ACC112 (cell line): Measurements from ENCODE around the gene OBSCN.

Source experiments
- H2AFZ ChIP-seq: fragments of 200-600 bp; sonication (generic); one replicate; pipeline ENCODE4 v1.6.0; 2017; ENCODE audit warnings: antibody characterized with exemption, low read length; ENCODE audit not compliant: unreplicated experiment
- H3K27ac ChIP-seq: fragments of 200-600 bp; sonication (generic); 2 replicates; pipeline ENCODE4 v1.5.1; 2014; ENCODE audit warnings: low read depth, mild to moderate bottlenecking, antibody characterized with exemption, low read length, moderate library complexity
- H3K27me3 ChIP-seq: fragments of 200-600 bp; sonication (generic); 2 replicates; pipeline ENCODE4 v1.6.1; 2014; ENCODE audit warnings: mild to moderate bottlenecking, antibody characterized with exemption, low read length, moderate library complexity, mixed read lengths; ENCODE audit not compliant: insufficient read depth
- H3K36me3 ChIP-seq: fragments of 200-600 bp; sonication (generic); 2 replicates; pipeline ENCODE4 v1.6.1; 2016; ENCODE audit warnings: mild to moderate bottlenecking, antibody characterized with exemption, low read length, moderate library complexity, mixed read lengths; ENCODE audit not compliant: insufficient read depth
- H3K4me1 ChIP-seq: fragments of 200-600 bp; sonication (generic); one replicate; pipeline ENCODE4 v1.6.1; 2016; ENCODE audit warnings: low read length, mixed read lengths; ENCODE audit not compliant: insufficient read depth, unreplicated experiment, control insufficient read depth
- H3K4me3 ChIP-seq: fragments of 200-600 bp; sonication (generic); 2 replicates; pipeline ENCODE4 v1.5.1; 2014; ENCODE audit warnings: mild to moderate bottlenecking, low read depth, low read length
- H3K79me2 ChIP-seq: fragments of 200-600 bp; sonication (generic); one replicate; pipeline ENCODE4 v1.6.0; 2016; ENCODE audit warnings: low read length; ENCODE audit not compliant: control insufficient read depth, unreplicated experiment, insufficient read depth

Gene OBSCN

GRCh38 chr1:228372183-228373003 lies 164.5 kb downstream of the OBSCN start:
- no peak overlapping the region for H3K4me3 ChIP-seq
- no peak overlapping the region for H3K27ac ChIP-seq
- H3K79me2 ChIP-seq, result no peaks in the 10 kb centered on the region
- peaks cover 13% of the 10 kb centered on the region for H3K4me1 ChIP-seq
- H2AFZ ChIP-seq, result no peak overlapping the region
- no peaks in the 10 kb centered on the region for H3K27me3 ChIP-seq
- no peaks in the 10 kb centered on the region for H3K36me3 ChIP-seq

- Histone ChIP-seq H3K4me3 (no peak overlapping the region), H3K27ac (no peak overlapping the region), H3K4me1 (peaks cover 13% of the 10 kb centered on the region), H3K27me3 (no peaks in the 10 kb centered on the region), H2AFZ (no peak overlapping the region), H3K36me3 (no peaks in the 10 kb centered on the region), H3K79me2 (no peaks in the 10 kb centered on the region)
Observed at GRCh38 chr1:228373004-228373680, 165.3 kb downstream of the OBSCN start.

- no peaks in the 10 kb centered on the region for H3K36me3 ChIP-seq
- no peaks in the 10 kb centered on the region for H3K27me3 ChIP-seq
- peak overlapping the region; percentile 60; the same call in 1 of the 2 replicates for H3K27ac ChIP-seq
- no peaks in the 10 kb centered on the region for H3K79me2 ChIP-seq
- H3K4me1 ChIP-seq, result peaks cover 13% of the 10 kb centered on the region
- H3K4me3 ChIP-seq, result no peak overlapping the region
- no peak overlapping the region for H2AFZ ChIP-seq
Observed at GRCh38 chr1:228373681-228374571, 166.1 kb downstream of the OBSCN start.

GRCh38 chr1:228374711-228375577 lies 167.1 kb downstream of the OBSCN start:
- H3K4me3 ChIP-seq, result no peak overlapping the region
- peak overlapping the region; percentile 34 for H2AFZ ChIP-seq
- no peaks in the 10 kb centered on the region for H3K27me3 ChIP-seq
- H3K4me1 ChIP-seq, result peaks cover 13% of the 10 kb centered on the region
- peak overlapping the region; percentile 74 for H3K27ac ChIP-seq
- no peaks in the 10 kb centered on the region for H3K79me2 ChIP-seq
- no peaks in the 10 kb centered on the region for H3K36me3 ChIP-seq

GRCh38 chr1:228375578-228376261 lies 167.9 kb downstream of the OBSCN start:
- Histone ChIP-seq H2AFZ (no peak overlapping the region), H3K27ac (peak overlapping the region; percentile 74), H3K79me2 (no peaks in the 10 kb centered on the region), H3K36me3 (no peaks in the 10 kb centered on the region), H3K4me1 (peaks cover 13% of the 10 kb centered on the region), H3K27me3 (no peaks in the 10 kb centered on the region), H3K4me3 (no peak overlapping the region)

GRCh38 chr1:228376262-228376628 lies 168.4 kb downstream of the OBSCN start:
- no peak overlapping the region for H3K4me3 ChIP-seq
- no peak overlapping the region for H2AFZ ChIP-seq
- H3K27ac ChIP-seq, result no peak overlapping the region
- H3K79me2 ChIP-seq, result no peaks in the 10 kb centered on the region
- H3K36me3 ChIP-seq, result no peaks in the 10 kb centered on the region
- peaks cover 3% of the 10 kb centered on the region; the same call in 1 of the 2 replicates for H3K27me3 ChIP-seq
- peaks cover 13% of the 10 kb centered on the region for H3K4me1 ChIP-seq

- Histone ChIP-seq H3K27me3 (peaks cover 4% of the 10 kb centered on the region; the same call in 1 of the 2 replicates), H3K27ac (no peak overlapping the region), H2AFZ (no peak overlapping the region), H3K4me1 (peaks cover 13% of the 10 kb centered on the region), H3K79me2 (no peaks in the 10 kb centered on the region), H3K4me3 (no peak overlapping the region), H3K36me3 (no peaks in the 10 kb centered on the region)
Observed at GRCh38 chr1:228376651-228377631, 169.1 kb downstream of the OBSCN start.

- H3K27ac ChIP-seq, result no peak overlapping the region
Observed at GRCh38 chr1:228377664-228378089, 169.8 kb downstream of the OBSCN start.

More at GRCh38 chr1:228377664-228378089, 169.8 kb downstream of the OBSCN start:
- no peak overlapping the region for H2AFZ ChIP-seq
- H3K79me2 ChIP-seq, result no peaks in the 10 kb centered on the region
- no peaks in the 10 kb centered on the region for H3K36me3 ChIP-seq
- H3K4me1 ChIP-seq, result peaks cover 13% of the 10 kb centered on the region
- peaks cover 4% of the 10 kb centered on the region; the same call in 1 of the 2 replicates for H3K27me3 ChIP-seq
- no peak overlapping the region for H3K4me3 ChIP-seq
